GM12875 (cell line): ENCODE measurements around the gene MT1H.

ENCODE experiments used
- H3K4me3 ChIP-seq: one replicate; pipeline ENCODE4 v1.5.1; 2011; ENCODE audit warnings: low read depth, low read length, control low read depth
- CTCF ChIP-seq: IDR thresholded peaks from 2 replicates; pipeline ENCODE4 v1.5.1; 2011; ENCODE audit warnings: low read depth, mild to moderate bottlenecking, control low read depth, inconsistent platforms, low read length, moderate library complexity, borderline replicate concordance; ENCODE audit not compliant: insufficient read depth

Gene MT1H

GRCh38 chr16:56695246-56695645 is 25.6 kb downstream of the MT1H start:
- no peak overlapping the region for H3K4me3 ChIP-seq
- TF ChIP-seq CTCF: no peak

- no peak for TF ChIP-seq CTCF
- H3K4me3 ChIP-seq: no peak overlapping the region
Measured at GRCh38 chr16:56697456-56698155, 28.0 kb downstream of the MT1H start.

GRCh38 chr16:56700195-56700594 is 30.6 kb downstream of the MT1H start:
- H3K4me3 ChIP-seq: no peak overlapping the region
- TF ChIP-seq CTCF: no peak

- no peak for TF ChIP-seq CTCF
- no peak overlapping the region for H3K4me3 ChIP-seq
Measured at GRCh38 chr16:56700631-56701030, 31.0 kb downstream of the MT1H start.

GRCh38 chr16:56701534-56701933 is 31.9 kb downstream of the MT1H start:
- no peak for TF ChIP-seq CTCF
- no peak overlapping the region for H3K4me3 ChIP-seq

- no peak for TF ChIP-seq CTCF
- no peak overlapping the region for H3K4me3 ChIP-seq
Measured at GRCh38 chr16:56702836-56703235, 33.2 kb downstream of the MT1H start.

GRCh38 chr16:56708525-56709442 is 39.2 kb downstream of the MT1H start:
- H3K4me3 ChIP-seq: no peak overlapping the region
- no peak for TF ChIP-seq CTCF
